ENCODE results near the gene ARID5B.

DNA sequence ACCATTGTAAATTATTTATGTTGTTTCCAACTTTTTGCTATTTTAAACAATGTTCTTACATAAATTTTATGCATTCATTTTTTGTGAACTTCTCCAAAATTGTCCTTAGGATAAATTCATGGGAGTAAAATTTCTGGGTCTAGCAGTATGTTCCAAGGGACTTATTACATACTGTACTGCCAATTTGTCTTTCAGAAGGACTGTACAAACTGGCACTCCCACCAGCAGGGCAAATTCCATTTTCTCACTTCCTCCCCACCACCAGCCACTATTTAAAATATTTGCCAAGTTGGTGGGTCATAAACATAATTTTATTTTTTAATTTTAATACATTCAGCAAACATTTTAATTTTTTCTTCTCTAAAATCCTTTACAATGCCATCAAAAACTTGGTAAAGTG lies 13.7 kb upstream of the ARID5B start:
- TF ChIP-seq, protein P1, sequence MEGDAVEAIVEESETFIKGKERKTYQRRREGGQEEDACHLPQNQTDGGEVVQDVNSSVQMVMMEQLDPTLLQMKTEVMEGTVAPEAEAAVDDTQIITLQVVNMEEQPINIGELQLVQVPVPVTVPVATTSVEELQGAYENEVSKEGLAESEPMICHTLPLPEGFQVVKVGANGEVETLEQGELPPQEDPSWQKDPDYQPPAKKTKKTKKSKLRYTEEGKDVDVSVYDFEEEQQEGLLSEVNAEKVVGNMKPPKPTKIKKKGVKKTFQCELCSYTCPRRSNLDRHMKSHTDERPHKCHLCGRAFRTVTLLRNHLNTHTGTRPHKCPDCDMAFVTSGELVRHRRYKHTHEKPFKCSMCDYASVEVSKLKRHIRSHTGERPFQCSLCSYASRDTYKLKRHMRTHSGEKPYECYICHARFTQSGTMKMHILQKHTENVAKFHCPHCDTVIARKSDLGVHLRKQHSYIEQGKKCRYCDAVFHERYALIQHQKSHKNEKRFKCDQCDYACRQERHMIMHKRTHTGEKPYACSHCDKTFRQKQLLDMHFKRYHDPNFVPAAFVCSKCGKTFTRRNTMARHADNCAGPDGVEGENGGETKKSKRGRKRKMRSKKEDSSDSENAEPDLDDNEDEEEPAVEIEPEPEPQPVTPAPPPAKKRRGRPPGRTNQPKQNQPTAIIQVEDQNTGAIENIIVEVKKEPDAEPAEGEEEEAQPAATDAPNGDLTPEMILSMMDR (IDR thresholded peaks at IDR 0.05; ENCODE audit: low read length), result no peak
- TF ChIP-seq EZH2 (optimal IDR thresholded peaks at IDR 0.05; ENCODE audit: low read depth, low read length), result no peak
